CD4-positive, alpha-beta T cell treated with Interferon gamma for 1 hour (primary cell): ENCODE measurements around the gene INTS11.
"Not testable (repeated sequence)": the region's sequence is repeated elsewhere in the genome, so short reads cannot be mapped to it uniquely, and the experiment has no call there.

ENCODE experiments used
- DNase-seq: peaks from one replicate; pipeline ENCODE4 v3.0.0-alpha.2; 2020

INTS11 gene

GRCh38 chr1:1329304-1330210, 5.1 kb upstream of the INTS11 start:
- DNase-seq: no peak

GRCh38 chr1:1328254-1328653, 3.8 kb upstream of the INTS11 start:
- DNase-seq: no peak

GRCh38 chr1:1327291-1327690, 2.8 kb upstream of the INTS11 start:
- no peak for DNase-seq

- no peak for DNase-seq
Observed at GRCh38 chr1:1326075-1326605, 1.7 kb upstream of the INTS11 start.

GRCh38 chr1:1325288-1326074, 1.0 kb upstream of the INTS11 start:
- DNase-seq: no peak

GRCh38 chr1:1324084-1324523, 356 bp downstream of the INTS11 start:
- no peak for DNase-seq

- DNase-seq: no peak
Observed at GRCh38 chr1:1322952-1323351, 1.5 kb downstream of the INTS11 start.

- DNase-seq: no peak
Observed at GRCh38 chr1:1322418-1322817, 2.0 kb downstream of the INTS11 start.

- no peak for DNase-seq
Observed at GRCh38 chr1:1321477-1321876, 3.0 kb downstream of the INTS11 start.

GRCh38 chr1:1320666-1321448, 3.6 kb downstream of the INTS11 start:
- DNase-seq: no peak

- DNase-seq: no peak
Observed at GRCh38 chr1:1319646-1319941, 4.9 kb downstream of the INTS11 start.

GRCh38 chr1:1318777-1319645, 5.4 kb downstream of the INTS11 start:
- no peak for DNase-seq

- no peak for DNase-seq
Observed at GRCh38 chr1:1318131-1318652, 6.3 kb downstream of the INTS11 start.

GRCh38 chr1:1317420-1317819, 7.0 kb downstream of the INTS11 start:
- DNase-seq: no peak

- not testable (repeated sequence) for DNase-seq
Observed at GRCh38 chr1:1316199-1316598, 8.3 kb downstream of the INTS11 start.

- DNase-seq: no peak
Observed at GRCh38 chr1:1315435-1315954, 9.0 kb downstream of the INTS11 start.

- no peak for DNase-seq
Observed at GRCh38 chr1:1314678-1315335, 9.7 kb downstream of the INTS11 start.

- no peak for DNase-seq
Observed at GRCh38 chr1:1314237-1314586, 10.2 kb downstream of the INTS11 start.

GRCh38 chr1:1313500-1314236, 10.8 kb downstream of the INTS11 start:
- DNase-seq: no peak
